NCI-H1436 treated with DMSO at 0.1 percent for 48 hours (cell line): Measurements from ENCODE around the gene MGAT4A.
"Not testable (repeated sequence)": the region's sequence is repeated elsewhere in the genome, so short reads cannot be mapped to it uniquely, and the experiment has no call there.

Experiments used
- DNase-seq: peaks from one replicate; lab custom pipeline; 2025; lab: John Stamatoyannopoulos, UW

The MGAT4A gene

DNA sequence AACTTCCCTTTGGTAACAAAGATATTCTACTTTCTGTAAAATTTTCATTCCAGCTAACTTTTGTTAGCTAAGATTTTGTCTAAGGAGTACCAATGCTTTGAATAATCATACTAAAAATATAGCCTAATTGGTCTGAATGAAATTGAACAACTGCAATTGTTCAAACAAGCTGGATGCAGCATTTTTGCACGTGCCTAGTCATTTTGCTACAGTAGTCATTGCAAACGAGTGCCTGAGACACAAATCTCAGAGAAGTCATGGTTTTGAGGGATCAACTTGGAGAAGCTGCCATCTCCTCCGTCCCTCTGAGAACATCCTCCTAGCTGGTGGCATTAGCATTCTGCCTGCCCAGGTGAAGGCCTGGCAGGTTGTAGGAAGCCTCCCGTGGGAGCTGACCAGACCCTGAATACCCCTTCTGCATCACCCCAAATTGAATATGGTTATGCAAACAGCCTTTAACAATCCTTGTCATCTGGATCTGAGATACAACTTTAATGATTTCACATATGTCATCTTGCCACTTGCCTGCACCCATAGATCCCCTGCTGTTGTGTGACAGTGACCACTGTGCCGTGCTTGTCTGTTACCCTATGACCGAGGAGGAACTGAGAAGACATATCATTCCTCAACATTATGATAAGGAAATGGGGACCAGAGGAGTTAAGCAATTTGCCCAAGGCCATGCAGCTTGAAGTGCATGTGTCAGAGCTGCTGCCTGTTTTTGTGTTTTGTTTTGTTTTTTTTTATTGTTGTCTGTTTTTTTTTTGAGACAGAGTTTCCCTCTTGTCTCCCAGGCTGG, 29.1 kb upstream of the MGAT4A start:
- DNase-seq, result no peak

DNA sequence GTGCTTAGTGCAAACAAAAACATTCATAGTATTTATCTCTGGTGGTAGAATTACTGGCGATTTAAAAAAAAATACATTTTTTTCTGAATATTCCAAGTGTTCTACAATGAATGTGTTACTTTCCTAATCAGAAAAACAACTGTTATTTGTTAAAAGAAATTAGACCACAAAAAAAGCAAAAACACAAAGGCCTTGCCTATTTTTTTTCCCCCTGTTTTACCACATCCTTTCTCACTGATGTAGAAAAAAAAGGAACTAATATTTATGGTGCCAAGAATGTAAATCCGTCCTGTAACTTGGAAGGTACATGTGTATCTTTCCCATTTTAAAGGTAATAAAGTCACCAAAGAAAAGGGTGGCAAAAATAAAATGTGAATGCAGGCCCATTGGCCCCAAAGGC, 28.4 kb upstream of the MGAT4A start:
- DNase-seq, result no peak

GRCh38 chr2:98757904-98758421, 27.0 kb upstream of the MGAT4A start:
- DNase-seq, result no peak

DNA sequence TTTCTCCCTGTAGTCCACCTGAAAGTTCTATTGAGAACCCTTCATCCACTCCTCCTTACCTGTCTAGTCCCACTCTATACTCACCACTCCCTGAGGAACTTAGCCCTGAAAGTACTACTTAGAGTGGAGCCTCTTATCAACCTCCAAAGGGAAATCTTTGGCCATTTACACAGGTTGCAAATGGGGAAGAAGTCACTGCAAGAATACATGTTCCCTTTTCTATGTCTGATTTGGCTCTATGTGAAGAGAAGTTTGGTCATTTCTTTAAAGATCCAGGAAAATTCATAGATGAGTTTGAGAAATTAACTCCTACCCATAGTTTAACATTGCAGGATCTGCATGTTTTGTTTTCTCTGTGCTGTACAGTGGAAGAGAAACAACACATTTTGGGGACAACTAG, 22.9 kb upstream of the MGAT4A start:
- DNase-seq, result no peak

DNA sequence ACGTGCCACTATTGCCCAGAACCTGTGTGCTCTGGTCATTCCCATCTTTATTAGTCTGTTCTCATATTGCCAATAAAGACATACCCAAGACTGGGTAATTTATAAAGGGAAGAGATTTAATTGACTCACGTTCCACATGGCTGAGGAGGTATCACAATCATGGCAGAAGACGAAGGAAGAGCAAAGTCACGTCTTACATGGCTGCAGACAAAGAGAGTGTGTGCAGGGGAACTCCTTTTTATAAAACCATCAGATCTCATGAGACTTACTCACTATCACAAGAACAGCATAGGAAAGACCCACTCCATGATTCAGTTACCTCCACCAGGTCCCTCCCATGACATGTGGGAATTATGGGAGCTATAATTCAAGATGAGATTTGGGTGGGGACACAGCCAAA, 21.8 kb upstream of the MGAT4A start:
- DNase-seq, result not testable (repeated sequence)

GRCh38 chr2:98751748-98752147, 20.8 kb upstream of the MGAT4A start:
- DNase-seq, result no peak

DNA sequence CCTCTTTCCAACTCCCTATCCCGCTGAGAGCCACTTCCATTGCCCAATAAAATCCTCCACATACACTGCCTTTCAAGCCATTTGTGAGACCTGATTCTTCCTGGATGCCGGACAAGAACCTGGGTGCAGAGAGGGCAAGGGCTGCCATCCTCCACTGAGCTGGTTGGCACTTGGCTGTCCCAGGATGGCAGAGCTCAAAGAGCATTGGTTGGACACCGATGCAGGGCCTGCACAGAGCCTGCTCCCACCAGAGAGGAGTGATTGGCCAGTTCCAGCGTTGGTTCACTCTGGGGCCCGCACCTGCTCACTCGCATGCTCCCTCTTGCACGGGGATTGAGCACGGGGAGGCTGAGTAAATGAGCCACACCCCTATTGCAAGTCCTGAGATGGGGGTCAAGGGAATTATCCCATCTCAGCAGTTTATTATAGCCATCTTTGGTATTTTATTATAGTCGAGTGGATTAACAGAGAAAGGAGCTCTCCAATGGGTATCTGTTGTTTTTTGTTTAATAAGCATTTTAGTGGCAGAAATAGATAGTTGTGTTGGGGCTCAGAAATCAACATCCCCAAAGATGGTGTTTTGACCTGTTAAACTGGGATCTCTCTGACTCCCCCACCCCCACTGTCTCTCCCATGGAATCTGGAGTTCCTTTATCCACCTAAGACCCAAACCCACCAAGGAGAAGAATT, 19.8 kb upstream of the MGAT4A start:
- no peak for DNase-seq

- DNase-seq, result no peak
Observed at GRCh38 chr2:98749066-98749450, 18.1 kb upstream of the MGAT4A start.

GRCh38 chr2:98748292-98749065, 17.5 kb upstream of the MGAT4A start:
- DNase-seq, result no peak

DNA sequence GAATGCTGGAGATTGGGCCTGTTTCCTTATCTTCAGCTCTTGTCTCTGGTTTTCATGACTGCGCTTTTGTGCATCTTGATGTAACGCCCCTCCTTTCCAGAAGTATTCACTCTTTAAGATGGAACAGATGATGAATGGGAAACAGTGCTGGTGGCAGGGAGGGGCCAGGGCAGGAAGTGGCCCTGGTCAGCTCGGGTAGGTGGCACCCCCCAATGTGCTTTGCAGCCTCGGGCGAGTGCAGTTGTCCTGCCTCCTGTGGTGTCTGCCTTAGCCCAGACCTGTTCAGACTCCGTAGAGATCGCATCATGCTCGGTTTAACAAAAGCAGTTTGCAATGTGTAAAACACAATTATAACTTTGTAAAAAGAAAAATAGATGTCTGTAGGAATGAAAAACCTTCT, 17.0 kb upstream of the MGAT4A start:
- DNase-seq, result no peak

- DNase-seq, result no peak
Observed at GRCh38 chr2:98746426-98746825, 15.5 kb upstream of the MGAT4A start.

- no peak for DNase-seq
Observed at GRCh38 chr2:98744595-98744994, 13.7 kb upstream of the MGAT4A start.

DNA sequence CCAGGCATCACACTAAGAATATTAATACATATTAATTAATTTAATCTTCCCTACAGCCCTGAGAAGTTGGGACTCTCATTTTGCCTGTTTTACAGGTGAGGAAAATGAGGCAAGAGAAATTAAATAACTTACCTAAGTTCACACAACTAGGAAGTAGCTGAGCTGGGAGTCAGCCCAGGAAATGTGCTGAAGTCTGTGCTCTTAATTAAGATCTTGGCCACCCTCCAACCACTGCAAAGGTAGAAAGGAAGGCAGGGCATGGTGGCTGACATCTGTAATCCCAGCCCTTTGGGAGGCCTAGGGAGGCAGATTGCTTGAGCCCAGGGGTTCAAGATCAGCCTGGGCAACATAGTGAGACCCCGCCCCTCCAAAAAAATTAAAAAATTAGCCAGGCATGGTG, 12.9 kb upstream of the MGAT4A start:
- no peak for DNase-seq

- no peak for DNase-seq
Observed at GRCh38 chr2:98739020-98739419, 8.1 kb upstream of the MGAT4A start.

- DNase-seq, result no peak
Observed at GRCh38 chr2:98738304-98738703, 7.4 kb upstream of the MGAT4A start.

DNA sequence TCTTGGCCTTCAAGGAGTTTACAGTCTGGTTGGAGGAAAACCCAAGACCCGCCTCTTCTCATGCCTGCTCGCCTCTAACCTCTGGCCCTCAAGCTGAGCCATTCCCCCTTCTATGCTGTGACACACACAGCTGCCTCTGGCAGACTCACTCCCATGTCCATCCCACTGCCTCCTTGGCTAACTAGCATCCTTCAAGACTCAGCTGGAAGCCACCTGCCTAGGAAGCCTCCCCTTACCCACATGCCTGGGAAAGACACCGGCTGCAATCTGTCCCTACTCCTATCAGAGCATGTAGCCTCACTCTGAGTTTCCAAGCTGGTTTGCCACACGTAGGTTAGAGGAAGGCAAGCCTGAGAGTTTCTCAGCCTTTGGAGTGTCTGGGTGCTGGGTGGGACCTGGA, 6.9 kb upstream of the MGAT4A start:
- DNase-seq, result no peak

DNA sequence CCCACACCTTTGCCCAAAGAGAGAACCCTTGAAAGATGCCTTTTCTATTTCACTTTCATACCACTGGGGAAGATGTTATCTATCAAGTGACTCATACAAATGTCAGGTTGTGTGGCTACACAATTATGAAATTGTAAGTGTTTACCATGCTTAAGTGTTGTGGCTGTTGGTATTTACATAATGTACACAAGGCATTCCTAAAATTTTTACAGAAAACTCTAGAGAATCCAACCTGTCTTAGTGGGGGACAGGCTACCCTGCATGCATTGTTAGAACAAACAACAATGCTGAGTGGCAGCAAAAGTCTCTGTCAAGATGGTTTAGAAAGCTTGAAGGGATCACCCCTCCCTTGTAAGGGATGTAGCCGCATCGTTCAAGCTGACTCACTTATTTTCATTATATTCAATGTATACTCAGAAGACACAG, 5.5 kb upstream of the MGAT4A start:
- no peak for DNase-seq

GRCh38 chr2:98734823-98735260, 3.9 kb upstream of the MGAT4A start:
- no peak for DNase-seq

- no peak for DNase-seq
Observed at GRCh38 chr2:98734162-98734561, 3.2 kb upstream of the MGAT4A start.

DNA sequence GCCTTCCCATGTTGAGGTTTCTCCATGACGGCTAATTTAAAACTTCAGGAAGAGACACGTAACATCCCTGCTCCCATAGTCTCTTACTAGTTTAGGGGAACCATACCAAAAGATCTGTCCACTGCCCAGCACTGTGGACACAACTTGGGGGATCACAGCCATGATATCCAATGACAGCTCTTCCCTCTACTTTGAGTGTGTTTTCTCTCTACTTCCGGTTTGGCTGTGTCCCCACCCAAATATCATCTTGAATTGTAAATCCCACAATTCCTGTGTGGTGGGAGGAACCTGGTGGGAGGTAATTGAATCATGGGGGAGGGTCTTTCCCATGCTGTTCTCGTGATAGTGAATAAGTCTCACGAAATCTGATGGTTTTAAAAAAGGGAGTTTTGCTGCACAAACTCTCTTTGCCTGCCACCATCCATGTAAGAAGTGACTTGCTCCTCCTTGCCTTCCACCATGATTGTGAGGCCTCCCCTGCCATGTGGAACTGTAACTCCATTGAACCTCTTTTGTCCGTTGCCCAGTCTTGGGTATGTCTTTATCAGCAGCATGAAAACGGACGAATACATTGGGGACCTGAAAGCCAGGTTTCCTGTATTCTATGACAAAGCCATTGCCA, 1.6 kb upstream of the MGAT4A start:
- no peak for DNase-seq

GRCh38 chr2:98731894-98732349, 990 bp upstream of the MGAT4A start:
- no peak for DNase-seq

GRCh38 chr2:98730707-98731040, 258 bp downstream of the MGAT4A start:
- no peak for DNase-seq
